GM21515 (cell line): ENCODE measurements around the gene FGF11.

Source experiments
- ATAC-seq: cut with Tn5 transposase; IDR thresholded peaks from one replicate; pipeline ENCODE4 v1.9.1; 2021; ENCODE audit not compliant: unreplicated experiment

FGF11 gene

GRCh38 chr17:7439462-7440112 is at the start of gene FGF11:
Gene FGF11, plus strand, starts transcription at chr17:7439512. Its CDS starts 109 bp downstream, at chr17:7439621.
- no peak for ATAC-seq

GRCh38 chr17:7389924-7390910 is 49.1 kb upstream of the FGF11 start:
- ATAC-seq = no peak

GRCh38 chr17:7391307-7391706 is 48.0 kb upstream of the FGF11 start:
- ATAC-seq = no peak

- no peak for ATAC-seq
Observed at GRCh38 chr17:7392696-7393612, 46.4 kb upstream of the FGF11 start.

- peak; percentile 52 for ATAC-seq
Observed at GRCh38 chr17:7393613-7394451, 45.5 kb upstream of the FGF11 start.

- peak; percentile 73 for ATAC-seq
Observed at GRCh38 chr17:7394452-7395191, 44.7 kb upstream of the FGF11 start, which contains the start of gene PLSCR3. Gene PLSCR3, minus strand, starts transcription at chr17:7394525. Its CDS starts 415 bp downstream, at chr17:7394110.

- ATAC-seq = no peak
Observed at GRCh38 chr17:7396147-7396546, 43.2 kb upstream of the FGF11 start.

- no peak for ATAC-seq
Observed at GRCh38 chr17:7398612-7399011, 40.7 kb upstream of the FGF11 start.

- ATAC-seq = no peak
Observed at GRCh38 chr17:7403043-7403726, 36.1 kb upstream of the FGF11 start.

- no peak for ATAC-seq
Observed at GRCh38 chr17:7403727-7403976, 35.7 kb upstream of the FGF11 start.

- ATAC-seq = peak; percentile 89
Observed at GRCh38 chr17:7403977-7404736, 35.2 kb upstream of the FGF11 start, which contains the start of gene TMEM256. Gene TMEM256, minus strand, starts transcription at chr17:7404097. Its CDS starts 13 bp downstream, at chr17:7404084.

GRCh38 chr17:7404737-7405349 is 34.5 kb upstream of the FGF11 start:
- peak; percentile 5 for ATAC-seq

- ATAC-seq = no peak
Observed at GRCh38 chr17:7405350-7406234, 33.7 kb upstream of the FGF11 start.

GRCh38 chr17:7406235-7406825 is 33.0 kb upstream of the FGF11 start:
- no peak for ATAC-seq

- ATAC-seq = no peak
Observed at GRCh38 chr17:7407082-7407481, 32.2 kb upstream of the FGF11 start.

- ATAC-seq = no peak
Observed at GRCh38 chr17:7407485-7408251, 31.6 kb upstream of the FGF11 start, which contains the start of gene NLGN2. Gene NLGN2, plus strand, starts transcription at chr17:7407845. Its CDS starts 411 bp downstream, at chr17:7408256.
